HepG2 (cell line): Measurements from ENCODE around the gene NPDC1. TPM values are rescaled to one million over a fixed set of nuclear protein-coding genes. Genes with fewer than 3 reads are reported as not detected.

Source experiments
- CEBPG ChIP-seq: IDR thresholded peaks from 2 replicates; pipeline ENCODE4 v1.6.1; 2016
- CENPT ChIP-seq: sonication (generic); formaldehyde crosslinking; IDR thresholded peaks from 2 replicates; pipeline ENCODE4 v1.8.0; 2022; ENCODE audit warnings: low read depth, mild to moderate bottlenecking, moderate library complexity, missing genetic modification reagents
- CREM ChIP-seq, 2 experiments: sonication (generic) in 1 of 2; formaldehyde crosslinking in 1 of 2; IDR thresholded peaks; 2 replicates each; pipeline versions ENCODE4 v1.4.0 to v1.6.1; 2016 to 2020; ENCODE audit warnings: antibody characterized with exemption in 1 of 2, mild to moderate bottlenecking in 1 of 2, missing genetic modification reagents in 1 of 2
- DR1 ChIP-seq: sonication (generic); formaldehyde crosslinking; IDR thresholded peaks from 2 replicates; pipeline ENCODE4 v1.8.0; 2021; ENCODE audit warnings: mild to moderate bottlenecking, missing genetic modification reagents, inconsistent platforms
- HDAC1 ChIP-seq: sonication (generic); formaldehyde crosslinking; IDR thresholded peaks from 2 replicates; pipeline ENCODE4 v1.5.1; 2020; ENCODE audit warnings: mild to moderate bottlenecking, missing genetic modification reagents
- HDAC2 ChIP-seq: sonication (generic); formaldehyde crosslinking; IDR thresholded peaks from 2 replicates; pipeline ENCODE4 v1.4.0; 2020; ENCODE audit warnings: missing genetic modification reagents
- HNRNPUL1 ChIP-seq: fragments of 200-400 bp; formaldehyde crosslinking; IDR thresholded peaks from 2 replicates; pipeline ENCODE4 v1.6.1; 2017; ENCODE audit warnings: low read depth, mild to moderate bottlenecking, low read length, moderate library complexity
- MATR3 ChIP-seq: sonication (generic); formaldehyde crosslinking; IDR thresholded peaks from 2 replicates; pipeline ENCODE4 v1.4.0; 2020; ENCODE audit warnings: missing genetic modification reagents
- MEF2D ChIP-seq: sonication (generic); formaldehyde crosslinking; IDR thresholded peaks from 2 replicates; pipeline ENCODE4 v1.5.1; 2020; ENCODE audit warnings: mild to moderate bottlenecking, missing genetic modification reagents
- MTA1 ChIP-seq: sonication (generic); formaldehyde crosslinking; IDR thresholded peaks from 2 replicates; pipeline ENCODE4 v1.4.0; 2020; ENCODE audit warnings: missing genetic modification reagents, mild to moderate bottlenecking, borderline replicate concordance
- PHF20 ChIP-seq: sonication (generic); formaldehyde crosslinking; IDR thresholded peaks from 2 replicates; pipeline ENCODE4 v1.5.0; 2020; ENCODE audit warnings: mild to moderate bottlenecking, missing genetic modification reagents
- SRF ChIP-seq: IDR thresholded peaks from 2 replicates; pipeline ENCODE4 v1.6.1; 2011; ENCODE audit warnings: mild to moderate bottlenecking, low read depth, low read length, moderate library complexity
- TFDP2 ChIP-seq: sonication (generic); formaldehyde crosslinking; IDR thresholded peaks from 2 replicates; pipeline ENCODE4 v1.4.0; 2020; ENCODE audit warnings: missing genetic modification reagents
- TOPORS ChIP-seq: sonication (generic); formaldehyde crosslinking; IDR thresholded peaks from 2 replicates; pipeline ENCODE4 v1.8.0; 2023; ENCODE audit warnings: mild to moderate bottlenecking, missing genetic modification reagents
- YEATS2 ChIP-seq: sonication (generic); formaldehyde crosslinking; IDR thresholded peaks from 2 replicates; pipeline ENCODE4 v1.4.0; 2020; ENCODE audit warnings: missing genetic modification reagents, borderline replicate concordance
- ZBTB14 ChIP-seq: sonication (generic); formaldehyde crosslinking; IDR thresholded peaks from 2 replicates; pipeline ENCODE4 v1.4.0; 2020; ENCODE audit warnings: missing genetic modification reagents
- ZNF75D ChIP-seq: sonication (generic); formaldehyde crosslinking; IDR thresholded peaks from 2 replicates; pipeline ENCODE4 v1.8.1; 2023; ENCODE audit warnings: missing genetic modification reagents, mild to moderate bottlenecking, borderline replicate concordance
- ZNF777 ChIP-seq: sonication (generic); formaldehyde crosslinking; IDR thresholded peaks from 2 replicates; pipeline ENCODE4 v1.4.0; 2020; ENCODE audit warnings: missing genetic modification reagents
- polyA plus RNA-seq, 8 experiments: library from polyadenylated mRNA; depleted of rRNA in 3 of 8; stranded (reverse) in 7 of 8; unstranded in 1 of 8; fragments of >200 nt; fragmentation: Illumina TruSeq in 4 of 8; extraction: Trizol in 4 of 8; gene quantifications; 2 replicates each; pipeline versions ENCODE4 v1.2.1 to v1.2.3, GENCODE V29; 2011 to 2016; ENCODE audit warnings: low read depth in 4 of 8, missing spikeins in 1 of 8, mixed read lengths in 1 of 8; ENCODE audit not compliant: insufficient read depth in 1 of 8
- total RNA-seq, 5 experiments: library from RNA; depleted of rRNA; stranded (reverse); fragments of >200 nt; fragmentation: Illumina TruSeq; extraction: Trizol; gene quantifications; 2 replicates each; pipeline ENCODE4 v1.2.3, GENCODE V29; 2016; ENCODE audit warnings: low read depth in 1 of 5
- TF ChIP-seq, protein P1 (sequence below): sonication (generic); formaldehyde crosslinking; IDR thresholded peaks from 2 replicates; pipeline ENCODE4 v1.5.0; 2020; ENCODE audit warnings: mild to moderate bottlenecking, missing genetic modification reagents, moderate library complexity
- TF ChIP-seq, protein P2 (sequence below): sonication (generic); formaldehyde crosslinking; IDR thresholded peaks from 2 replicates; pipeline ENCODE4 v1.5.0; 2020; ENCODE audit warnings: mild to moderate bottlenecking, missing genetic modification reagents, borderline replicate concordance

NPDC1 gene
- total and polyA plus RNA-seq, 2 of the 13 experiments (the other 11 are each of a cell fraction or from before 2014, with no cell fraction given), result 0.84 to 5.4 TPM

DNA sequence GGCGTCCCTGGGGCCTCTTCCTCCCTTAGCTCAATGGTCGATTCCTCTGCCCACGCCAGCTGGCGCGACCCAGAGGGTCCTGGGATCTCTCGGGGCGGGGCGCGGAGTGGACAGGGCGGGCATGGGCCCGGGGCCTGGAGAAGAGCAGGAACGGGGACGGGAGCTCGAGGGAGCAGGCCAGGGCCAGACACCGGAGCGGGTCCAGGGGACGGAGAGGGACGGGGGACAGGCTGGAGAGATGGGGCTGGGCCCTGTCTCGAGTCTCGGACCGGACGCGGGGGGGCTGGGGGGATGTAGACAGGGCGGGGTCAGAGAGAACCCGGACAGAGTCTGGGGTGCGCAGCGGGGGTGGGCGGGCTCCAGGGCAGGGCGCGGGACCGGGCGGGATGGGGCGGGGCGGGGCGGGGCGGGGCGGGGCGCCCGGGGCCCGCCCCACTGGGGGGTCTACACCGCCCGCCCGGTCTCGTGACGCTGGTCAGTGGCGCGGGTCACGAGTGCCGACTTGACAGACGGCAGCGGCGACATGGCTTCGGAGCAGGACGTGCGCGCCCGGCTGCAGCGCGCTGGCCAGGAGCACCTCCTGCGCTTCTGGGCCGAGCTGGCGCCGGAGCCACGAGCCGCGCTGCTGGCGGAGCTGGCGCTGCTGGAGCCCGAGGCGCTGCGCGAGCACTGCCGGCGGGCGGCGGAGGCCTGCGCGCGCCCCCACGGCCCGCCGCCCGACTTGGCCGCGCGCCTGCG, 31.2 kb upstream of the NPDC1 start, which contains the start of gene UAP1L1 (continued):
- TF ChIP-seq, protein P1, sequence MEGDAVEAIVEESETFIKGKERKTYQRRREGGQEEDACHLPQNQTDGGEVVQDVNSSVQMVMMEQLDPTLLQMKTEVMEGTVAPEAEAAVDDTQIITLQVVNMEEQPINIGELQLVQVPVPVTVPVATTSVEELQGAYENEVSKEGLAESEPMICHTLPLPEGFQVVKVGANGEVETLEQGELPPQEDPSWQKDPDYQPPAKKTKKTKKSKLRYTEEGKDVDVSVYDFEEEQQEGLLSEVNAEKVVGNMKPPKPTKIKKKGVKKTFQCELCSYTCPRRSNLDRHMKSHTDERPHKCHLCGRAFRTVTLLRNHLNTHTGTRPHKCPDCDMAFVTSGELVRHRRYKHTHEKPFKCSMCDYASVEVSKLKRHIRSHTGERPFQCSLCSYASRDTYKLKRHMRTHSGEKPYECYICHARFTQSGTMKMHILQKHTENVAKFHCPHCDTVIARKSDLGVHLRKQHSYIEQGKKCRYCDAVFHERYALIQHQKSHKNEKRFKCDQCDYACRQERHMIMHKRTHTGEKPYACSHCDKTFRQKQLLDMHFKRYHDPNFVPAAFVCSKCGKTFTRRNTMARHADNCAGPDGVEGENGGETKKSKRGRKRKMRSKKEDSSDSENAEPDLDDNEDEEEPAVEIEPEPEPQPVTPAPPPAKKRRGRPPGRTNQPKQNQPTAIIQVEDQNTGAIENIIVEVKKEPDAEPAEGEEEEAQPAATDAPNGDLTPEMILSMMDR (CRISPR knock-in tag), result 0 out of 2 replicates have a peak, but pooled peaks have one; percentile 4
- 0 out of 2 replicates have a peak, but pooled peaks have one; percentile 5 for TF ChIP-seq ZBTB14 (CRISPR knock-in tag)
- no peak for TF ChIP-seq CREM (IDR thresholded peaks at IDR 0.05)
- TF ChIP-seq CREM (CRISPR knock-in tag; IDR thresholded peaks at IDR 0.05), result no peak
- TF ChIP-seq YEATS2, result no peak
- TF ChIP-seq, protein P2, sequence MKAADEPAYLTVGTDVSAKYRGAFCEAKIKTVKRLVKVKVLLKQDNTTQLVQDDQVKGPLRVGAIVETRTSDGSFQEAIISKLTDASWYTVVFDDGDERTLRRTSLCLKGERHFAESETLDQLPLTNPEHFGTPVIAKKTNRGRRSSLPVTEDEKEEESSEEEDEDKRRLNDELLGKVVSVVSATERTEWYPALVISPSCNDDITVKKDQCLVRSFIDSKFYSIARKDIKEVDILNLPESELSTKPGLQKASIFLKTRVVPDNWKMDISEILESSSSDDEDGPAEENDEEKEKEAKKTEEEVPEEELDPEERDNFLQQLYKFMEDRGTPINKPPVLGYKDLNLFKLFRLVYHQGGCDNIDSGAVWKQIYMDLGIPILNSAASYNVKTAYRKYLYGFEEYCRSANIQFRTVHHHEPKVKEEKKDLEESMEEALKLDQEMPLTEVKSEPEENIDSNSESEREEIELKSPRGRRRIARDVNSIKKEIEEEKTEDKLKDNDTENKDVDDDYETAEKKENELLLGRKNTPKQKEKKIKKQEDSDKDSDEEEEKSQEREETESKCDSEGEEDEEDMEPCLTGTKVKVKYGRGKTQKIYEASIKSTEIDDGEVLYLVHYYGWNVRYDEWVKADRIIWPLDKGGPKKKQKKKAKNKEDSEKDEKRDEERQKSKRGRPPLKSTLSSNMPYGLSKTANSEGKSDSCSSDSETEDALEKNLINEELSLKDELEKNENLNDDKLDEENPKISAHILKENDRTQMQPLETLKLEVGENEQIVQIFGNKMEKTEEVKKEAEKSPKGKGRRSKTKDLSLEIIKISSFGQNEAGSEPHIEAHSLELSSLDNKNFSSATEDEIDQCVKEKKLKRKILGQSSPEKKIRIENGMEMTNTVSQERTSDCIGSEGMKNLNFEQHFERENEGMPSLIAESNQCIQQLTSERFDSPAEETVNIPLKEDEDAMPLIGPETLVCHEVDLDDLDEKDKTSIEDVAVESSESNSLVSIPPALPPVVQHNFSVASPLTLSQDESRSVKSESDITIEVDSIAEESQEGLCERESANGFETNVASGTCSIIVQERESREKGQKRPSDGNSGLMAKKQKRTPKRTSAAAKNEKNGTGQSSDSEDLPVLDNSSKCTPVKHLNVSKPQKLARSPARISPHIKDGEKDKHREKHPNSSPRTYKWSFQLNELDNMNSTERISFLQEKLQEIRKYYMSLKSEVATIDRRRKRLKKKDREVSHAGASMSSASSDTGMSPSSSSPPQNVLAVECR, result peak; percentile 49; the same call in 1 of the 2 replicates
- no peak for TF ChIP-seq ZNF75D (CRISPR knock-in tag)
- no peak for TF ChIP-seq MEF2D (CRISPR knock-in tag)
- no peak for TF ChIP-seq TOPORS (CRISPR knock-in tag)
- TF ChIP-seq MATR3 (CRISPR knock-in tag), result no peak
- no peak for TF ChIP-seq HDAC2 (CRISPR knock-in tag)
- TF ChIP-seq SRF, result no peak
- no peak for TF ChIP-seq HNRNPUL1
- TF ChIP-seq DR1 (CRISPR knock-in tag), result no peak
- TF ChIP-seq MTA1 (CRISPR knock-in tag), result peak; percentile 39; the same call in 1 of the 2 replicates
- no peak for TF ChIP-seq TFDP2
- no peak for TF ChIP-seq CEBPG (CRISPR knock-in tag)
- TF ChIP-seq ZNF777, result peak; percentile 86
- TF ChIP-seq PHF20 (CRISPR knock-in tag), result peak; percentile 21; the same call in 1 of the 2 replicates
- TF ChIP-seq HDAC1 (CRISPR knock-in tag), result peak; percentile 38; the same call in 1 of the 2 replicates
- no peak for TF ChIP-seq CENPT (CRISPR knock-in tag)
